GM23338 (cell line): ENCODE measurements around the gene RICTOR. TPM values are rescaled to one million over a fixed set of nuclear protein-coding genes. Genes with fewer than 3 reads are reported as not detected.

ENCODE experiments used
- ATAC-seq: fragments of 200-7000 bp; cut with Tn5 transposase; 3 replicates; pipeline ENCODE4 v1.9.1; 2020
- DNase-seq: peaks from one replicate; pipeline ENCODE4 v3.0.0-alpha.2; 2015; ENCODE audit warnings: low spot score
- H2AFZ ChIP-seq: fragments of 200-600 bp; sonication (generic); 2 replicates; pipeline ENCODE4 v1.8.0; 2016; ENCODE audit warnings: antibody characterized with exemption, mild to moderate bottlenecking, moderate library complexity
- H3F3A ChIP-seq: fragments of 200-600 bp; sonication (generic); replicated peaks from 2 replicates; pipeline ENCODE4 v1.8.0; 2017; ENCODE audit warnings: antibody characterized with exemption, mixed run types, low read depth
- H3K27ac ChIP-seq: fragments of 200-600 bp; sonication (generic); 2 replicates; pipeline ENCODE4 v1.6.1; 2016; ENCODE audit warnings: low read depth
- H3K27me3 ChIP-seq: fragments of 200-600 bp; sonication (generic); 2 replicates; pipeline ENCODE4 v1.8.0; 2016; ENCODE audit warnings: mild to moderate bottlenecking, mixed run types, moderate library complexity; ENCODE audit not compliant: insufficient read depth
- H3K36me3 ChIP-seq: fragments of 200-600 bp; sonication (generic); 2 replicates; pipeline ENCODE4 v1.8.0; 2016; ENCODE audit warnings: mild to moderate bottlenecking; ENCODE audit not compliant: insufficient read depth
- H3K4me1 ChIP-seq: fragments of 200-600 bp; sonication (generic); 2 replicates; pipeline ENCODE4 v1.8.0; 2016; ENCODE audit warnings: mild to moderate bottlenecking, moderate library complexity; ENCODE audit not compliant: insufficient read depth
- H3K4me2 ChIP-seq: fragments of 200-600 bp; sonication (generic); 2 replicates; pipeline ENCODE4 v1.7.1; 2017; ENCODE audit warnings: mixed run types
- H3K4me3 ChIP-seq: fragments of 200-600 bp; sonication (generic); 2 replicates; pipeline ENCODE4 v1.6.1; 2016; ENCODE audit warnings: mixed run types
- H3K79me2 ChIP-seq: fragments of 200-600 bp; sonication (generic); replicated peaks from 2 replicates; pipeline ENCODE4 v1.8.0; 2017; ENCODE audit warnings: mild to moderate bottlenecking; ENCODE audit not compliant: insufficient read depth
- H3K9me2 ChIP-seq: fragments of 200-600 bp; sonication (generic); 2 replicates; pipeline ENCODE4 v1.8.0; 2017; ENCODE audit not compliant: insufficient read depth
- H4K20me1 ChIP-seq: fragments of 200-600 bp; sonication (generic); replicated peaks from 2 replicates; pipeline ENCODE4 v1.8.0; 2017; ENCODE audit warnings: mild to moderate bottlenecking; ENCODE audit not compliant: insufficient read depth
- H3K27ac Mint-ChIP-seq: 2 replicates; pipeline ENCODE4 v1.8.0; 2020; ENCODE audit warnings: inconsistent platforms, mild to moderate bottlenecking, moderate library complexity, mixed read lengths
- H3K27me3 Mint-ChIP-seq: 3 replicates; pipeline ENCODE4 v1.8.0; 2022; ENCODE audit warnings: low read depth, mild to moderate bottlenecking, moderate library complexity, mixed read lengths, inconsistent platforms; ENCODE audit not compliant: insufficient read depth, poor library complexity
- H3K36me3 Mint-ChIP-seq: 3 replicates; pipeline ENCODE4 v1.8.0; 2021; ENCODE audit warnings: low read depth, mild to moderate bottlenecking, inconsistent platforms, moderate library complexity, mixed read lengths
- H3K4me1 Mint-ChIP-seq: 3 replicates; pipeline ENCODE4 v1.8.0; 2020; ENCODE audit warnings: mild to moderate bottlenecking, inconsistent platforms, mixed read lengths
- H3K4me3 Mint-ChIP-seq: 3 replicates; pipeline ENCODE4 v1.8.0; 2021; ENCODE audit warnings: moderate library complexity, mild to moderate bottlenecking, inconsistent platforms, mixed read lengths
- H3K9me3 Mint-ChIP-seq: 3 replicates; pipeline ENCODE4 v1.8.0; 2020; ENCODE audit warnings: moderate library complexity, mild to moderate bottlenecking, inconsistent platforms, mixed read lengths
- EZH2 ChIP-seq: fragments of 200-600 bp; sonication (generic); IDR thresholded peaks from one replicate; pipeline ENCODE4 v1.8.0; 2017; ENCODE audit warnings: antibody characterized with exemption, mild to moderate bottlenecking, low read depth; ENCODE audit not compliant: unreplicated experiment
- JUNB ChIP-seq: IDR thresholded peaks from one replicate; pipeline ENCODE4 v1.6.1; 2016; ENCODE audit warnings: antibody characterized with exemption; ENCODE audit not compliant: unreplicated experiment
- POLR2AphosphoS5 ChIP-seq: IDR thresholded peaks from 2 replicates; pipeline ENCODE4 v1.6.1; 2016; ENCODE audit warnings: antibody characterized with exemption, low read depth
- REST ChIP-seq: IDR thresholded peaks from one replicate; pipeline ENCODE4 v1.6.1; 2018; ENCODE audit warnings: antibody characterized with exemption; ENCODE audit not compliant: unreplicated experiment
- STAT1 ChIP-seq: IDR thresholded peaks from one replicate; pipeline ENCODE4 v1.6.1; 2016; ENCODE audit warnings: antibody characterized with exemption; ENCODE audit not compliant: unreplicated experiment
- ZNF462 ChIP-seq: fragments of 250-450 bp; sonication (Bioruptor Pico); IDR thresholded peaks from 2 replicates; pipeline ENCODE4 v1.5.0; 2020; ENCODE audit warnings: mild to moderate bottlenecking, moderate library complexity
- polyA plus RNA-seq: library from polyadenylated mRNA; unstranded; fragments of >200 nt; fragmentation: Nextera tagmentation; extraction: Ambion mirVana; gene quantifications from 2 replicates; pipeline ENCODE4 v1.2.1, GENCODE V29; 2016
- total RNA-seq: library from RNA; depleted of rRNA; stranded (reverse); fragments of >200 nt; shearing (Covaris generic); gene quantifications from 2 replicates; pipeline ENCODE4 v1.2.3, GENCODE V29; 2014

RICTOR gene
- total and polyA plus RNA-seq, 2 experiments from 2014 or later = 9.9 to 27.4 TPM

GRCh38 chr5:39099831-39100230, 25.6 kb upstream of the RICTOR start (continued):
- TF ChIP-seq ZNF462 (CRISPR knock-in tag) (no peak), EZH2 (no peak), JUNB (no peak)

GRCh38 chr5:39093352-39093751, 19.2 kb upstream of the RICTOR start:
- Histone ChIP-seq H4K20me1 (no peaks in the 10 kb centered on the region), H3K27ac (no peak overlapping the region), H3K79me2 (no peaks in the 10 kb centered on the region), H3K4me3 (no peak overlapping the region), H3K9me2 (no peaks in the 10 kb centered on the region), H2AFZ (peak overlapping the region; percentile 34; the same call in 1 of the 2 replicates), H3F3A (no peaks in the 10 kb centered on the region), H3K4me1 (no peaks in the 10 kb centered on the region), H3K36me3 (no peaks in the 10 kb centered on the region), H3K4me2 (no peak overlapping the region), H3K27me3 (no peaks in the 10 kb centered on the region)
- Mint-ChIP-seq H3K27ac (no peak overlapping the region), H3K27me3 (no peaks in the 10 kb centered on the region), H3K4me3 (no peak overlapping the region), H3K9me3 (peaks cover 3% of the 10 kb centered on the region; the same call in 1 of the 3 replicates), H3K36me3 (no peaks in the 10 kb centered on the region), H3K4me1 (no peaks in the 10 kb centered on the region)
- no peak for DNase-seq
- no peak for ATAC-seq
- TF ChIP-seq REST = no peak
- TF ChIP-seq EZH2 = no peak
- TF ChIP-seq ZNF462 (CRISPR knock-in tag) = no peak
- no peak for TF ChIP-seq STAT1
- TF ChIP-seq POLR2AphosphoS5 = no peak
